HepG2 (cell line): Measurements from ENCODE around the gene SERPINF2. TPM values are rescaled to one million over a fixed set of nuclear protein-coding genes. Genes with fewer than 3 reads are reported as not detected.

Experiments
- MAZ ChIP-seq, 2 experiments: sonication (generic) in 1 of 2; formaldehyde crosslinking in 1 of 2; IDR thresholded peaks; 2 replicates each; pipeline versions ENCODE4 v1.5.0 to v1.6.1; 2012 to 2020; ENCODE audit warnings: low read depth in 2 of 2, mild to moderate bottlenecking in 2 of 2, borderline replicate concordance in 1 of 2, improper control_type of control experiment in 1 of 2, low read length in 1 of 2, missing genetic modification reagents in 1 of 2, moderate library complexity in 1 of 2
- ONECUT2 ChIP-seq: sonication (generic); formaldehyde crosslinking; IDR thresholded peaks from 2 replicates; pipeline ENCODE4 v1.4.0; 2020; ENCODE audit warnings: missing genetic modification reagents
- RBFOX2 ChIP-seq: fragments of 200-400 bp; formaldehyde crosslinking; IDR thresholded peaks from 2 replicates; pipeline ENCODE4 v1.6.1; 2017; ENCODE audit warnings: low read depth, mild to moderate bottlenecking, low read length
- TOPORS ChIP-seq: sonication (generic); formaldehyde crosslinking; IDR thresholded peaks from 2 replicates; pipeline ENCODE4 v1.8.0; 2023; ENCODE audit warnings: mild to moderate bottlenecking, missing genetic modification reagents
- ZBTB1 ChIP-seq: sonication (generic); formaldehyde crosslinking; IDR thresholded peaks from 2 replicates; pipeline ENCODE4 v1.4.0; 2020; ENCODE audit warnings: missing genetic modification reagents, borderline replicate concordance
- ZKSCAN1 ChIP-seq: fragments of 150-350 bp; IDR thresholded peaks from 2 replicates; pipeline ENCODE4 v1.6.1; 2014; ENCODE audit warnings: low read length
- ZNF367 ChIP-seq: sonication (generic); formaldehyde crosslinking; IDR thresholded peaks from 2 replicates; pipeline ENCODE4 v1.4.0; 2020; ENCODE audit warnings: missing genetic modification reagents, borderline replicate concordance
- polyA plus RNA-seq, 8 experiments: library from polyadenylated mRNA; depleted of rRNA in 3 of 8; stranded (reverse) in 7 of 8; unstranded in 1 of 8; fragments of >200 nt; fragmentation: Illumina TruSeq in 4 of 8; extraction: Trizol in 4 of 8; gene quantifications; 2 replicates each; pipeline versions ENCODE4 v1.2.1 to v1.2.3, GENCODE V29; 2011 to 2016; ENCODE audit warnings: low read depth in 4 of 8, missing spikeins in 1 of 8, mixed read lengths in 1 of 8; ENCODE audit not compliant: insufficient read depth in 1 of 8
- total RNA-seq, 5 experiments: library from RNA; depleted of rRNA; stranded (reverse); fragments of >200 nt; fragmentation: Illumina TruSeq; extraction: Trizol; gene quantifications; 2 replicates each; pipeline ENCODE4 v1.2.3, GENCODE V29; 2016; ENCODE audit warnings: low read depth in 1 of 5
- TF ChIP-seq, protein P1 (sequence below): sonication (generic); formaldehyde crosslinking; IDR thresholded peaks from 2 replicates; pipeline ENCODE4 v1.5.1; 2020; ENCODE audit warnings: mild to moderate bottlenecking, missing genetic modification reagents, borderline replicate concordance
- TF ChIP-seq, protein P2 (sequence below): sonication (generic); formaldehyde crosslinking; IDR thresholded peaks from 2 replicates; pipeline ENCODE4 v1.4.0; 2020; ENCODE audit warnings: missing genetic modification reagents

SERPINF2 gene
- total and polyA plus RNA-seq, 2 of the 13 experiments (the other 11 are each of a cell fraction or from before 2014, with no cell fraction given): 309 to 548 TPM

DNA sequence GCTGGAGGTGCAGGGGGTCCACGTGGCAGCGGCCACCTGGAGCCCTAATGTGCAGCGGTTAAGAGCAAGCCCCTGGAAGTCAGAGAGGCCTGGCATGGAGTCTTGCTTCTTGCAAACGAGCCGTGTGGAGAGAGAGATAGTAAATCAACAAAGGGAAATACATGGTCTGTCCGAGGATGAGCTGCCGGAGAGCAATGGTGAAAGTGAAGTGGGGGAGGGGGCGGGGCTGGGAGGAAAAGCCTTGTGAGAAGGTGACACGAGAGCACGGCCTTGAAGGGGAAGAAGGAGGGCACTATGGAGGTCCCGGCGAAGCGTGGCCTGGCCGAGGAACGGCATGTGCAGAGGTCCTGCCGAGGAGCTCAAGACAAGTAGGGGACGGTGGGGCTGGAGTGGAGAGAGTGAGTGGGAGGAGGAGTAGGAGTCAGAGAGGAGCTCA, 13.2 kb downstream of the SERPINF2 start (continued):
- TF ChIP-seq, protein P1, sequence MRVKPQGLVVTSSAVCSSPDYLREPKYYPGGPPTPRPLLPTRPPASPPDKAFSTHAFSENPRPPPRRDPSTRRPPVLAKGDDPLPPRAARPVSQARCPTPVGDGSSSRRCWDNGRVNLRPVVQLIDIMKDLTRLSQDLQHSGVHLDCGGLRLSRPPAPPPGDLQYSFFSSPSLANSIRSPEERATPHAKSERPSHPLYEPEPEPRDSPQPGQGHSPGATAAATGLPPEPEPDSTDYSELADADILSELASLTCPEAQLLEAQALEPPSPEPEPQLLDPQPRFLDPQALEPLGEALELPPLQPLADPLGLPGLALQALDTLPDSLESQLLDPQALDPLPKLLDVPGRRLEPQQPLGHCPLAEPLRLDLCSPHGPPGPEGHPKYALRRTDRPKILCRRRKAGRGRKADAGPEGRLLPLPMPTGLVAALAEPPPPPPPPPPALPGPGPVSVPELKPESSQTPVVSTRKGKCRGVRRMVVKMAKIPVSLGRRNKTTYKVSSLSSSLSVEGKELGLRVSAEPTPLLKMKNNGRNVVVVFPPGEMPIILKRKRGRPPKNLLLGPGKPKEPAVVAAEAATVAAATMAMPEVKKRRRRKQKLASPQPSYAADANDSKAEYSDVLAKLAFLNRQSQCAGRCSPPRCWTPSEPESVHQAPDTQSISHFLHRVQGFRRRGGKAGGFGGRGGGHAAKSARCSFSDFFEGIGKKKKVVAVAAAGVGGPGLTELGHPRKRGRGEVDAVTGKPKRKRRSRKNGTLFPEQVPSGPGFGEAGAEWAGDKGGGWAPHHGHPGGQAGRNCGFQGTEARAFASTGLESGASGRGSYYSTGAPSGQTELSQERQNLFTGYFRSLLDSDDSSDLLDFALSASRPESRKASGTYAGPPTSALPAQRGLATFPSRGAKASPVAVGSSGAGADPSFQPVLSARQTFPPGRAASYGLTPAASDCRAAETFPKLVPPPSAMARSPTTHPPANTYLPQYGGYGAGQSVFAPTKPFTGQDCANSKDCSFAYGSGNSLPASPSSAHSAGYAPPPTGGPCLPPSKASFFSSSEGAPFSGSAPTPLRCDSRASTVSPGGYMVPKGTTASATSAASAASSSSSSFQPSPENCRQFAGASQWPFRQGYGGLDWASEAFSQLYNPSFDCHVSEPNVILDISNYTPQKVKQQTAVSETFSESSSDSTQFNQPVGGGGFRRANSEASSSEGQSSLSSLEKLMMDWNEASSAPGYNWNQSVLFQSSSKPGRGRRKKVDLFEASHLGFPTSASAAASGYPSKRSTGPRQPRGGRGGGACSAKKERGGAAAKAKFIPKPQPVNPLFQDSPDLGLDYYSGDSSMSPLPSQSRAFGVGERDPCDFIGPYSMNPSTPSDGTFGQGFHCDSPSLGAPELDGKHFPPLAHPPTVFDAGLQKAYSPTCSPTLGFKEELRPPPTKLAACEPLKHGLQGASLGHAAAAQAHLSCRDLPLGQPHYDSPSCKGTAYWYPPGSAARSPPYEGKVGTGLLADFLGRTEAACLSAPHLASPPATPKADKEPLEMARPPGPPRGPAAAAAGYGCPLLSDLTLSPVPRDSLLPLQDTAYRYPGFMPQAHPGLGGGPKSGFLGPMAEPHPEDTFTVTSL (CRISPR knock-in tag): no peak
- no peak for TF ChIP-seq RBFOX2
- no peak for TF ChIP-seq ONECUT2
- TF ChIP-seq, protein P2, sequence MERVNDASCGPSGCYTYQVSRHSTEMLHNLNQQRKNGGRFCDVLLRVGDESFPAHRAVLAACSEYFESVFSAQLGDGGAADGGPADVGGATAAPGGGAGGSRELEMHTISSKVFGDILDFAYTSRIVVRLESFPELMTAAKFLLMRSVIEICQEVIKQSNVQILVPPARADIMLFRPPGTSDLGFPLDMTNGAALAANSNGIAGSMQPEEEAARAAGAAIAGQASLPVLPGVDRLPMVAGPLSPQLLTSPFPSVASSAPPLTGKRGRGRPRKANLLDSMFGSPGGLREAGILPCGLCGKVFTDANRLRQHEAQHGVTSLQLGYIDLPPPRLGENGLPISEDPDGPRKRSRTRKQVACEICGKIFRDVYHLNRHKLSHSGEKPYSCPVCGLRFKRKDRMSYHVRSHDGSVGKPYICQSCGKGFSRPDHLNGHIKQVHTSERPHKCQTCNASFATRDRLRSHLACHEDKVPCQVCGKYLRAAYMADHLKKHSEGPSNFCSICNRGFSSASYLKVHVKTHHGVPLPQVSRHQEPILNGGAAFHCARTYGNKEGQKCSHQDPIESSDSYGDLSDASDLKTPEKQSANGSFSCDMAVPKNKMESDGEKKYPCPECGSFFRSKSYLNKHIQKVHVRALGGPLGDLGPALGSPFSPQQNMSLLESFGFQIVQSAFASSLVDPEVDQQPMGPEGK (CRISPR knock-in tag): peak; percentile 10; the same call in 1 of the 2 replicates
- TF ChIP-seq ZBTB1 (CRISPR knock-in tag): no peak
- TF ChIP-seq ZKSCAN1: no peak
- no peak for TF ChIP-seq MAZ (IDR thresholded peaks at IDR 0.05; ENCODE audit: borderline replicate concordance, low read depth, low read length)
- 0 out of 2 replicates have a peak, but pooled peaks have one; percentile 18 for TF ChIP-seq MAZ (CRISPR knock-in tag; IDR thresholded peaks at IDR 0.05; ENCODE audit: low read depth)
- TF ChIP-seq TOPORS (CRISPR knock-in tag): no peak
- TF ChIP-seq ZNF367 (CRISPR knock-in tag): no peak
